ENCODE results near the gene PHOX2B.

The PHOX2B gene

GRCh38 chr4:41748571-41749475 is at the start of gene PHOX2B:
PHOX2B (minus strand) TSS chr4:41748725; CDS start chr4:41748610, 115 bp downstream.
- DNase-seq (ENCODE audit: low read depth): no peak

DNA sequence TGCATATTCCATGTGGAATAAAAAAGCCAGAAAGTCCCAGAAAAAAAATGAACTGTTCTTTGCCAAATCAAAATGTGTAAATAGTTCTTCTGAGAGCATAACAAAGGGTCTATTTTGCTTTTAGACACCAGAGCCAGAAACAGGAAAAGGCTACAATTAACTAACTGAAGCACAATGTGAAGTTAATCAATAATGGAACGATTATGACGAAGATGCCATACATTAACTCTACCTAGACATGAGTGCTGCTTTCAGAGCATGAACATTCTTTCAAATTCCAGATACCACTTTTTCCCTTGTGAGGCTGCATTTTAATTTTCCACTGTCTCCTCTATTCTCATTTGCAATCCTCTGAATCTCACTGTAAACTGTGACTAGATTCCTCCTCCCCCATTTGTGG is 48.7 kb upstream of the PHOX2B start:
- no peak for DNase-seq (ENCODE audit: low read depth)

DNA sequence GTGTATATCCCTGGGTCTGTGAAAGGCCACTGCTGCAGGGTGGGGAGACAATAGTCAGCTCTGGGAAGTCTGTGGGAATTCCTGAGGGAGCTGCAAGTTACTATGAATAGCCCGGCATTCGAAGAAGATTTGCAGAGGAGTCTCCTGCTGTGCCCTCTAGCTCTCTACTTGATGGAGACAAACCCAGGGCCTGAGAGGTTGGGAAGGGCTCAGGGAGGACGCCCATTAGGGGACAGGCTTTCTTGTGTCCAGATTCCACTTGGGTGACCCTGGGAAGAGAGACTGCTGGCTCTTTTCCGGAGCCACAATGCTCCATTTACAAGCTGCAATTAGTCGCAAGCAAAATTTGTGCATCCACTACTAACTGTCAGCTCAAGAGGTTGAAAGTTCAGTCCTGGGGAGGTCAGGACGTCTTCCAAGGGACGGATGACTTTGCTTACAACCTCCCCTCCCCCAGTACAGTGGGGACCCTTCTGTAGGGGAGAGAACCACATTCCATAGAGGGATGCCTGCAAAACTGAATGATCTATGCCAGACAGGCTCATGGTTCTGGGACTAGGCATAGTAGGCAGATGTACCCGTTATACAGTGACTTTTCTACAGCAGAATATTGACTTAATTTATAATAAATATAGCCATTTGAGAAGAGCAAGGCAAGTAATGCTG is 48.2 kb upstream of the PHOX2B start:
- no peak for DNase-seq (ENCODE audit: low read depth)

DNA sequence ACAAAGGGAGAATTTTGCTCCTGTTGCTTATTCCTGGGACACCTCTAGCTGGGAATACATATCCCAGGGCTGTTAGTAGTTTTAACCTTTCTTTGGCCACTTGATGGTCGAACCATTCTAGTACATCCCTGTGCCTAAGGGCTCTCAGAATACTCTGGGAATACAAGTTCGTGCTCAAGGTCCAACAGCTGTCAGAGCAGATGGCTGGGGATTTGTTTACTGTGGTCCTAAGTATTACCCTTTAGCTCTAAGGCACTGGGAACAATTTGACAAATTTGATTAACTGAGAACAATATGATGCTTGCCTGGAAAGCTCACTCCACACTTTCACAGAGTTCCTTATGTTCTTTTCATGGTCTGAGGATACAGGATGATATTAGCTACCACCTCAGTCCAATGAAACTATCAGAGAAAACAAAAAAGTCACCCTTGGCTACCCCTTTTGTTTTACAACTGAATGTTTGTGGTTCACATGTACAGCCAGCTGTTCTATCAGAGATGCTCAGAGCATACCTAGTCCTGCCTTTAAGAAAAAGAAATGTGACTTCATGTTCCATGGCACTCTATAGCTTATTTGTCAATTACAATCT is 47.4 kb upstream of the PHOX2B start:
- DNase-seq (ENCODE audit: low read depth): no peak

DNA sequence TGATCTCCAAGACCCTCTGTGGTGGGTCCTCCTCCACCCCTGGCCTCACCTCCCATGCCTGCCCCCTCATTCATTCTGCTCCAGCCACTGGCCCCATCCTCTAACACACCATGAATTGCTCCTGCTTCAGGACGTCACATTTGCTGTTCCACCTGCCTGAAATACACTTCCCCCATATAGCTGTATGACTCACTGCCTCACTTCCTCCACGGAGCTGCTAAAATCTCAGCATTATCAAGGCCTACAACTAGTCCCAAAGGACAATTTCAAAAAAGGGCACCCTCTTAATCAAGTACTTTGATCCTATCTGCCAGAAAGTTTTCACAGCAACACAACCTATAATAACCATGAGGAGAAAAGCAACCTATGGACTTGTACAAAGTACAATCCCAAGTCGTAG is 43.6 kb upstream of the PHOX2B start:
- no peak for DNase-seq (ENCODE audit: low read depth)

DNA sequence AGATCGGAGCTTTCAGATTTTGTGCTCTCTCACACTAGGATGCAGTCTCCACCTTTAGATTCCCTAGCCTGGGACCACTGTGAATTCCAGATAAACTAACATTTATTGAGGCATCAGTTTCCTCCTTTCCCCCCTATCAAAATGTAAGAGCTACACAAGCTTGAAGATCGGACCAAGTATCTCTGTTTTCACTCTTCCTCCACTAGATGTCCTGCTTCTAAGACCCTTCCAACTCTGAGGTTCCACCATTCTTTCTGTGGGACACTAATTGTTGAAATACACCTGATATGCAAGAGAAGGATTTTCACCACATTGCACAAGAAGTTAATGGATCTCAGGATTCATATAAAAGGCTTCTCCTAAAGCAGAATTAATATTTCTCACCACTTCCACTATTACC is 43.0 kb upstream of the PHOX2B start:
- DNase-seq (ENCODE audit: low read depth): no peak

DNA sequence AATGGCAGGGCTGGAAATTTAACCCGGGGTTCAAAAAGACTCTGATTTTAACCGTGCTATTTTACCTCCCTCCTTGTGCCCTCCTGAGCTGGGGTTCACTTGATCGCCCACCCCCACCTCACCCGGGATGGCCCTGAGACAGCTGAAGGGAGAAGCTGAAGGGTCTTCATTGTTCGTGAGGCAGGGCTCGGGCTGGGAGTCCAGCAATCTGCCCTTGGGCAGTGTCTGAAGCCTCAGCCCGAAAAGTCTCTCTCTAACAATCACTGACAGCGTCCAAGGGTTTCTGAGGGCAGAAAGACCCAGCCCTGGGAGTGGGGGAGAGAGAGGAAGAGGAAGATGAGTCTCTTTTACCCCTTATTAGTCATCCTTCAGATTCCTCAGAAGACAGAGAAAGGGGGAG is 39.4 kb upstream of the PHOX2B start:
- DNase-seq (ENCODE audit: low read depth): no peak

- no peak for DNase-seq (ENCODE audit: low read depth)
Measured at GRCh38 chr4:41785665-41786064, 37.1 kb upstream of the PHOX2B start.

DNA sequence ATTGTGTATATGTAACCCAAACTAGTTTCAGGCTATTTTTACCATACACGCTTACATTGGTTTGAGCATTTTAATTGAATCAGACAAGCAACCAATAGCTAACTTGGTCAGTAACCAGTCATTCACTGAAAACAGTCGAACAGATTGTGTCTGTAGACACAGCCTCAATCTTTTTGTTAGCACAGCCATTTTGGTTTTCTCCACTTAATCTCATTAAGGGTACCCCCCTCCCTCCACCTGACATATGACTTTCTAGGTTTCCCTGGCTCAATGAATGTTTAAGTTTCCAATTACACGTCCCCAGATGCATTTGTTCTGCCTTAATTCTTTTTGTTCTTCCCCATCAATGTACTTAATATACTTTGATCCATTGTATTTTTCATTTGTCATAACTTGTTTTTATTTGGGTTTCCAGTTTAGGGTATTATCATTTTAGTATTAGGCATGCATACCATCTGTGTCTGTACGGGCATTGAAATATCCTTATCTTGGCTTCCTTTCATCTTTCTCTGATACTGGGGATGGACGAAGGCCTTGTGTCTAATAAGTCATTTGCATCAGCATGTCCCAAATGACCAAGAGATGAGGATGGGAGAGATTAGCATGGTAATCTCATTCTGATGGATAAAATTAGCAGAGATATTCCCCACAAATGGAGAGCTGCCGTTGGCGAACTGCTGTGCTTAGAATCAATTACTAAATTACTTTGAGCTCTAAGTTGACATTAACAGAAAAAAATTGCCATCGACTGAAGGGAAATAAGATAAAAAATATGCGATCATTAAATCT is 35.9 kb upstream of the PHOX2B start:
- DNase-seq (ENCODE audit: low read depth): no peak

GRCh38 chr4:41776466-41776865 is 27.9 kb upstream of the PHOX2B start:
- no peak for DNase-seq (ENCODE audit: low read depth)

DNA sequence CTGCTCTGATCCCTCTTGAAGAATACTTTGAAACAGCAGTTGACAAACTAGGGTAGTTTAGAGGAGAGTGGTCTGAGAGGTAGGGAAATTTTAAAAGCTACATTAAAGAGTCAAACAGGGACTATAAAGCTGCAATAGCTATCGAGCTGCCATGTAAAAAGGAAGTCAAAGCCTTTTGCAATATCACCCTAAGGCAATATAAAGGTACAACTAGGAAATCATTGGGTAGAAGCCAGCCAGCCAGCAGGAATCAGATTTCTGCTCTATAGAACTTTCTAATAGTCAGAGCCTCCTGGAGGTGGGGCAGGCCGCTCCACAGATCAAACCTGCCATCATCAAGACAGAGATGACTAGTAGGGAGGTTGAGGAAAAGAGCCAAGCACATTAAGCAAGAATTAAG is 15.2 kb upstream of the PHOX2B start:
- no peak for DNase-seq (ENCODE audit: low read depth)

DNA sequence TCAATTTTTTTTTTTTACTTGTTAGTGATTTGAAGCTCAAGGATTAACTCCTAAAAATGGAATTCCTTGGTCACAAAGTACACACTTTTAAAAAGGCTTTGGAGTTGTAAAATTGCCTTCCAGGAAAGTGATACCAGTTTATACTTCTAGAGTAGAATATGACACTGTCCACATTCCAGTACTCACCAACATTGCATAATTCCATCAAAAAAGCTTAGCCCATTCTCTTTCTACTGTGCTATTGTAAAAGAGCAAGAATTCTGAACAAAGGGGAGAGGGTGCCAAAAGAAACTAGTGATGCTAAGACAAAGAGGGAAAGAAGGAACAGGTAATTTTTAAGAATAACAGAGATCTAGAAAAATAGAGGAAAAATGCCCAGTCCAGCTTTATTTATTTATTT is 10.4 kb upstream of the PHOX2B start:
- DNase-seq (ENCODE audit: low read depth): no peak

DNA sequence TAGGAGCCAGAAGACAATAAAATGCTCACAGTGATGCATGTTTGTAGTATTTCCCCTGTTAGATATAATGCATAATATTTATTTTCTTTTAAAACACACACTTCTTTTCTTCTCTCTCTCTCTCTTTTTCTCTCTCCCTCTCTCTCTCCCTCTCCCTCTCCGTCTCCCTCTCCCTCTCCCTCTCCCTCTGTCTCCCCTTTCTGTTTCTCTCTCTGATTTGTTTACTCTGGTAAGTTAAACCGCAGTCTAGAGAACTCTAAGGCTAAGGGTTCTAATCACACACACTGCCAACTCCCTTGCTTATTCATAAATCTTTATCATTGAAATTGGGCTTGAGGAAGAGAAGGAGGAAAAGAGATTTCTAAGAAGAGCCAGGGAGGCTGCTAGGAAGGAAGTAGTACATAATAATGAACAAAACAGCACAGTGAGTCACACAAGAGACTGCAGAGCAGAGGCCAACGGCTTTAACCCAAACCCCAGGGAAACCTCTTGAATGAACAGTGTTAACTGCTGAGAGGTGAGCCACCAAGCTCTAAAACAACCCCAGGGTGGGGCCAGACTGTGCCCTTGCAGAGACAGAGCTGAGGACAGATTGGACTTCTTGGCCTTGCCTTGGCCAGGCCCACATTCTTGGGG is 9.1 kb upstream of the PHOX2B start:
- no peak for DNase-seq (ENCODE audit: low read depth)

DNA sequence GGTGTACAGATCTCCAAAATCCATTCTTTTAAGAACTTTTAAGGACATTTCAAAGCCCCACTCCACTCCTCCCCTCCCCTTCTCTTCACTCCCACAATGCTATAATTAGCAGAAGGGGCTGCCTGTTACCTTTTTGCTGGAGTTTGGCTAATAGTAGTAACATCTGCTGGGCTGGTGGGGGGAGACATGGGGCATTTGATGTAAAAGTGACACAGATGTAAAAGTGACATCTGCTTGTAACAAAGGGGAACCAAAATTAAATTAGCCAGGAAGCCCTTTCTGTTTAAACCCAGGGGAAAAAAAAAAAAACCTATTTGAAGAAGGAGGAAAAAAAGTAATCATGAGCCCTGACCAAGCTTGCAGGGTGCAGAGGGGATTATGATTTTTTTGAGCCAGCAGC is 5.4 kb upstream of the PHOX2B start:
- DNase-seq (ENCODE audit: low read depth): no peak

- DNase-seq (ENCODE audit: low read depth): no peak
Measured at GRCh38 chr4:41752081-41752836, 3.7 kb upstream of the PHOX2B start.

- no peak for DNase-seq (ENCODE audit: low read depth)
Measured at GRCh38 chr4:41751449-41752061, 3.0 kb upstream of the PHOX2B start.

DNA sequence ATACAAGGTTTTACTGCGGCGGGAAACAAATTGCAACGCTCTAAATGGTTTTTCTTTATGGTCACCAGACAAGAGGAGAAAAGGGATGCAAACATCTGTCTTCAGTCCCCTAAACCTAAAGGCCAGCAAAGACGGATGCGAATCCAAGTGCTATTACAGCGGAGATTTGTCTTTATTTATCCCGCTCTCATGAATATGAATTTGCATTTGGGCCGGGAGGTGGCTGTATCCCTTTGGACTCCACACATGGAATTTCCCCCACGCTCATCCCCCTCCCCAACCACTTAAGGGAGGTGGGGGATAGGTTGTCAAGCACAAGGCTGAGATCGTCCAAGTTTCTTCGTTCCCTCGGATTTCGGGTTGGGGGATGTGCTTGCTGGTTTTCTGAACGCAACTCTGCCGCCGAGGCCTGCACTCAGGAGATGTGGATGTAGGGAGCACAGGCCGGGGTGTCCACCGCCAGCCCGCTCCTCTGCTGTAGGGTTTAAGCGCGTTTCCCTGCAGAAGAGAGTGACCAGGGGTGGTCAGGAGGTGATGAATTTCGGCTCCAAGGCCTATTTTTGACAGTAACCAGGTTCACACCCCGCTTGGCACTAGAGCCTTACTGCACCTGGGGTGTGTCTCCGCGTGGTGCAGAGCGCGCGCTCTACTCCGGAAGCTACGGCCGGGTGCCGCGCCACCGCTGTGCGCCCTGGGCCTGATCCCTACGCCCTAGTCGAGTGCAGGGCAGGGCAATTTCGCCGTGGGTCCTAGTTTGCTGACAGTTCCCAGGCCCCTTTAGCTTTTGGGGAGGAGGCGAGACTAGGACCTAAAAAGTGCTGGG is 2.3 kb upstream of the PHOX2B start:
- no peak for DNase-seq (ENCODE audit: low read depth)

- no peak for DNase-seq (ENCODE audit: low read depth)
Measured at GRCh38 chr4:41750121-41750625, 1.6 kb upstream of the PHOX2B start.

DNA sequence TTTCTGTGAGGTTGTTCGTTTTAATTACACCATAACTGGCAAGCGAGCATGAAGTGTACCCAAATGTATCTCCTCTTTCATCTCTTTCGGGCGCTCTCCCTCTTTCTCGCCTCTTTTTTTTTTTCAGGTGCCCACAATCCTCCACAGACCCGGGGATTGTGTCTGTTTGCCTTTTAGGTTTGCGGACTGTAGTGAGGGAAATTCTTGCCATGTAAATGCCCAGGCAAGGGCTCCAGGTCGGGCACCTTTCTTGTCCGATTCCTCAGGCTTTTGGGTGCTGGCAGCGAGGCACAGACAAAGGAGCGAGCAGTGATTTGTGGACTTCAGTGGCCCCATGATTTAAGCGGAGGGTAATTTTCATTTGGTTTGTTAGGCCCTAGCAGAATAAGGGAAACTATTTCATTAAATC is 1.1 kb upstream of the PHOX2B start:
- no peak for DNase-seq (ENCODE audit: low read depth)
